HG02852 (cell line): ENCODE measurements around the gene HHAT.
A peak's percentile ranks its signal among the peaks of the same experiment; 100 is the strongest.
"Not testable (repeated sequence)": the region's sequence is repeated elsewhere in the genome, so short reads cannot be mapped to it uniquely, and the experiment has no call there.

Experiments
- ATAC-seq: cut with Tn5 transposase; IDR thresholded peaks from one replicate; pipeline ENCODE4 v1.9.1; 2021; ENCODE audit warnings: mild to moderate bottlenecking, moderate library complexity; ENCODE audit not compliant: unreplicated experiment

The HHAT gene

GRCh38 chr1:210385228-210385627 lies 56.5 kb downstream of the HHAT start:
- no peak for ATAC-seq

- no peak for ATAC-seq
These were observed 65.6 kb downstream of the HHAT start for GRCh38 chr1:210394281-210394821.

- ATAC-seq: no peak
These were observed 67.8 kb downstream of the HHAT start for GRCh38 chr1:210396541-210396940.

- ATAC-seq: no peak
These were observed 68.5 kb downstream of the HHAT start for GRCh38 chr1:210397252-210397651.

GRCh38 chr1:210397681-210398080 lies 69.0 kb downstream of the HHAT start:
- no peak for ATAC-seq

GRCh38 chr1:210398466-210398865 lies 69.8 kb downstream of the HHAT start:
- ATAC-seq: no peak

GRCh38 chr1:210400043-210400840 lies 71.5 kb downstream of the HHAT start:
- no peak for ATAC-seq

GRCh38 chr1:210402560-210402959 lies 73.9 kb downstream of the HHAT start:
- no peak for ATAC-seq

GRCh38 chr1:210405316-210405715 lies 76.6 kb downstream of the HHAT start:
- ATAC-seq: no peak

- not testable (repeated sequence) for ATAC-seq
These were observed 77.6 kb downstream of the HHAT start for GRCh38 chr1:210406341-210406740.

- peak; percentile 79 for ATAC-seq
These were observed 78.6 kb downstream of the HHAT start for GRCh38 chr1:210407207-210407886.

- ATAC-seq: no peak
These were observed 79.2 kb downstream of the HHAT start for GRCh38 chr1:210407887-210408252.

- no peak for ATAC-seq
These were observed 83.5 kb downstream of the HHAT start for GRCh38 chr1:210412240-210412639.

GRCh38 chr1:210413951-210414350 lies 85.2 kb downstream of the HHAT start:
- ATAC-seq: no peak

- ATAC-seq: no peak
These were observed 87.2 kb downstream of the HHAT start for GRCh38 chr1:210415846-210416448.

- ATAC-seq: no peak
These were observed 88.0 kb downstream of the HHAT start for GRCh38 chr1:210416681-210417080.

GRCh38 chr1:210417881-210418280 lies 89.2 kb downstream of the HHAT start:
- no peak for ATAC-seq

GRCh38 chr1:210418863-210419650 lies 90.4 kb downstream of the HHAT start:
- no peak for ATAC-seq

GRCh38 chr1:210426696-210427095 lies 98.0 kb downstream of the HHAT start:
- not testable (repeated sequence) for ATAC-seq

GRCh38 chr1:210428696-210429095 lies 100.0 kb downstream of the HHAT start:
- no peak for ATAC-seq

GRCh38 chr1:210434223-210434622 lies 105.5 kb downstream of the HHAT start:
- no peak for ATAC-seq
